Fibroblast of the aortic adventitia (primary cell): ENCODE data around the gene TRAK1. TPM values are rescaled to one million over a fixed set of nuclear protein-coding genes. Genes with fewer than 3 reads are reported as not detected.

Experiments
- DNase-seq: peaks from one replicate; pipeline ENCODE4 v3.0.0-alpha.2; 2010; ENCODE audit warnings: low read depth
- H3K4me3 ChIP-seq: 2 replicates; pipeline ENCODE4 v1.5.1; 2011; ENCODE audit warnings: low read depth, mild to moderate bottlenecking, control low read depth, low read length, moderate library complexity
- CTCF ChIP-seq: IDR thresholded peaks from 2 replicates; pipeline ENCODE4 v1.5.1; 2011; ENCODE audit warnings: mild to moderate bottlenecking, low read length, control low read depth, inconsistent platforms; ENCODE audit not compliant: insufficient read depth
- total RNA-seq: library from RNA; depleted of rRNA; stranded (reverse); fragments of >200 nt; gene quantifications from 2 replicates; pipeline ENCODE4 v1.2.3, GENCODE V29; 2012; ENCODE audit warnings: low replicate concordance

TRAK1 gene
- total RNA-seq, 1 donor: 51.6 TPM

GRCh38 chr3:42224658-42225421, 133.7 kb downstream of the TRAK1 start:
- H3K4me3 ChIP-seq: no peak overlapping the region
- TF ChIP-seq CTCF: no peak
- no peak for DNase-seq

GRCh38 chr3:42225486-42226363, 134.6 kb downstream of the TRAK1 start:
- DNase-seq: no peak
- no peak for TF ChIP-seq CTCF
- no peak overlapping the region for H3K4me3 ChIP-seq

GRCh38 chr3:42226470-42227425, 135.6 kb downstream of the TRAK1 start:
- DNase-seq: no peak
- H3K4me3 ChIP-seq: no peak overlapping the region
- no peak for TF ChIP-seq CTCF

GRCh38 chr3:42228796-42229195, 137.6 kb downstream of the TRAK1 start:
- TF ChIP-seq CTCF: no peak
- peak; percentile 14 for DNase-seq
- H3K4me3 ChIP-seq: no peak overlapping the region

- no peak for TF ChIP-seq CTCF
- no peak for DNase-seq
- H3K4me3 ChIP-seq: no peak overlapping the region
These were observed 138.2 kb downstream of the TRAK1 start for GRCh38 chr3:42229266-42229941.
